Iris pigment epithelial cell (primary cell): Measurements from ENCODE around the gene S100A3.

ENCODE experiments used
- DNase-seq: peaks from one replicate; pipeline ENCODE4 v3.0.0-alpha.2; 2011; ENCODE audit warnings: low read depth

Gene S100A3

DNA sequence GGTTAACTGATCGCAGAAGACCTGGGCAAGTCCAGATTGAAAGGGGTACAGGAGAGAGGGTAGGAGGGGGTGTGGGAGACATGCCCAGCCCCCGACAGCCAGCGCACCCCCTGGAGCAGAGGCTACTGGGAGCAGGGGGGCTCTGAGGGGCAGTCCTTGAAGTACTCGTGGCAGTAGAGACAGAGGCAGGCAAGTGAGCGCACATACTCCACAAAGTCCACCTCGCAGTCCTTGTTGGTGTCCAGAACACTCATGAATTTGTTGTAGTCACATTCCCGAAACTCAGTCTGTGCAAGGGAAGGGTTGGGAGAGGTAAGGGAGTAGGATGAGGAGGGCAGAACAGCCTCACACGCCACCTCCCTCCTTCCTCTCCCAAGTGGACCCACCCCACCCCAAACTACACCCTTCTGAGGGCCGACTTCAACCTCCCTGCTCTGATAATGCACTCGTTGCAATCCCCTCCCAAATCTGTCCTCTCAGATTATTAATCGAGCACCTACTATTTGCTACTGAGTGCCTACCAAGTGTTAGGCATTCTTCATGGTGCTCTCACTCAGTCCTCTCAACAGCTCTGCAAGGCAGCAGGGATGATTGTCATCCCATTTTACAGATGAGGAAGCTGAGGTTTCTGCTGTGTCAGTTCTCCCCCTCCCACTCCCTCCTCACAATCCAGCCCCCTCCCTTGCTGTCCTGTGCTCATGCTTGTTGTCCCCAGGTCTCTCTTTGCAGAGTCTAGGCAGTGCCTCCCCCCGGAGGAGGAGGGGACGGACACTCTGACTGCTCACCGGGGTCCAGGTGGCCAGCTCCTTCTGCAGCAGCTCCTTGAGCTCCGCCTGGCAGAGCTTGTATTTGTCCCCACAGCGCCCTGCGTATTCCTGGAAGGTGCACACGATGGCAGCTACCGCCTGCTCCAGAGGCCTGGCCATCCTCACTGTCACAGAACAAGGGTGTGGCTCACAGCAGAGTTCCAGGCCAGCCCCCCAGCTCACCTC, 1.2 kb downstream of the S100A3 start:
- no peak for DNase-seq

GRCh38 chr1:153546796-153547559, 2.1 kb downstream of the S100A3 start:
- no peak for DNase-seq

DNA sequence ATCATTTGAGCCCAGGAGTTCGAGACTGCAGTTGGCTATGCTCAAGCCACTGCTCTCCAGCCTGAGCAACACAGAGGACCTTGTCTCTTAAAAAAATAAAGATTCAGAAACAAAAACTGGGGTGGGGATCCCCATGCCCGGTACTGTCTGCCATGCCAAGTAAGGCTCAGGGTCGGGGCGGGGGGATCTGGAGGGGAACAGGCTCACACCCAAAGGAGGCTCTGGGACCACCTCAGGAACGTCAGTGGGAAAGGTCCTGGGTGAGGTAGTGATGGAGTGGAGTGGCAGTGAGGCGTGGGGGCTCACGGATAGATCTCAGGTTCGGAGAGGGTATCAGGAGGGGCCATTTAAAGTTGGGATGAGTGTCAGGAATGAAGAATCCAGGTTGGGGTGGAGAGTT, 2.7 kb downstream of the S100A3 start:
- no peak for DNase-seq

DNA sequence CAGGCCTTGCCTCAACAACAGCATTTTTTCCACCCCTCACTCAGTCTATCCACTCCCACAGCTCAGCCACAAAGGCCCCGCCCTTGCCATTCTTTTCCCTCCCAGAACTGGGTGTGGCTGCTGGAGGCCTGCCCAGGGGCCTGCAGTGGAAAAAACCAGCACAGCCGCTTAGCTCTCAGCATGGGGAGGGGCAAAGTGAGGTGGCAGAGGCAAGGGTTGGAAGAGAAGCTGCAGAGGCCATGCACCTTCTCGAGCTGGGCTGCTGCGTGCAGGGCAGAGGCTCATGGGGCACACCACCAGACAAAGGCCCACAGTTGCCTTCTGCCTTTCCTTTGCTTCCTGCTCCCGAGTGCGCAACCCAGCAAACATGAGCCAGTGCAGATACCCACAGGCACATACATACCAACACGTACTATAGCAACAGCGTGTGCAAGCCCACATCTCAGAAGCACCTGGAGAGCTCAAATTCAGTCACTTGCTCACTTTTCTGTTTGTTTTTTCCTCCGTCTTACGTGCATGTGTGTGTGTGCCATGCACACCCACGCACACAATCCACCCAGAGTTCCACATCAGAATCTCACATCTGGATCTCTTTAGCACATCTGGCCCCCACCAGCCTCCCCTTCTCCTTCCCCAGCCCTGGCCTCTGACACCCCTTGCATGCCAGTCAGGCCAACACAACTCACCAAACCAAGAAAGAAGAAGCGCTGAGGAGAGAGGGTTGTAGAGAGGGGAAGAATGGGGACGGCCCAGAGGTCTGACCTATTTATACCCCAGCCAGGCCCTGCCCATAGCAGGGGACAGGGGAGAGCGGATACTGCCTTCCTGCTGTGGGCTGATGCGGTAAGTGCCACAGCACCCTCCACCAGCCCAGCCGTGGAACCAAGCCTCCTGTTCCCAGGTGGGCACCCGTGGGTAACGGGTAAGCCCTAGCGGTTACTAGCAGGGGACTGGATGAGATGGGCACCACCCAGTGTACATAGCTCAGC, 3.7 kb downstream of the S100A3 start, which contains the start of gene S100A4:
Gene S100A4, minus strand, starts transcription at position 740 of the 989 bp plus-strand sequence. CDS start 1,012 bp downstream, outside the sequence.
- peak; percentile 89 for DNase-seq

DNA sequence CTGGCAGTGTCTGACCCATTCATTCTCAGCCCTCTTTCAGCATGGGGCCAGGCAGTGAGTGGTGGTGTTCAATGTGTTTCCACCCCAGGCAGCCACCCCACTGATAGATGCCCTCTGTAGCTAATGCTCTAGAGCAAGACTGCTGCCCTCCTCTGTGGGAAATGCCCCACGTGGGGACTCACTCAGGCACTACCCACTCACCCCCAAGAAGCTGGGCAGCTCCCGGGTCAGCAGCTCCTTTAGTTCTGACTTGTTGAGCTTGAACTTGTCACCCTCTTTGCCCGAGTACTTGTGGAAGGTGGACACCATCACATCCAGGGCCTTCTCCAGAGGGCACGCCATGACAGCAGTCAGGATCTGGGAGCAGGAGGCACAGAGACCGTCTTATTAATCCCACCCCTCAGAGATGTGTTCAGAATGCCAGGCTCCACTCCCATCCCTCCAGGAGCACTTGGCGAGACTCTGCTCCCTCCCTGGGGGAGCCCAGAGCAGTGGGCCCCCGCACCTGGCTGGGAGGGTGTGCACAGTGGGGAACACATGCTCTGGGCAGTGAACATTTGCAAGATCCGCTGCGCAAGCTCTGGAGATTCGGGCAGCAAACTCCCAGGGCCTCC, 4.5 kb downstream of the S100A3 start:
- DNase-seq, result no peak

DNA sequence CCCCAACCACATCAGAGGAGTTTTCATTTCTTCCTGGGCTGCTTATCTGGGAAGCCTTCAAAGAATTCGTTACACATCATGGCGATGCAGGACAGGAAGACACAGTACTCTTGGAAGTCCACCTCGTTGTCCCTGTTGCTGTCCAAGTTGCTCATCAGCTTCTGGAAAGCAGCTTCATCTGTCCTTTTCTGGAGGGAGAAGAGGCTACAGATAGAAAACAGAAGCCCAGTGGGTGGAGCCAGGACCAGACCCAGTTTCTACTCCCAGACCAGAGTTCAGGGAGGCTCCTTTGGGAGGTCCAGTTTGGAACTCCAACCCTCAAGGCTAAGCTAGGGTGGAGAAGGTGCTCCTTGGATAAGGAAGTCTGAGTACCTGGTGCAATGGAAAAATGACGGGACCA, 5.3 kb downstream of the S100A3 start:
- no peak for DNase-seq

- DNase-seq, result no peak
These were observed 5.9 kb downstream of the S100A3 start for GRCh38 chr1:153542956-153543711.

DNA sequence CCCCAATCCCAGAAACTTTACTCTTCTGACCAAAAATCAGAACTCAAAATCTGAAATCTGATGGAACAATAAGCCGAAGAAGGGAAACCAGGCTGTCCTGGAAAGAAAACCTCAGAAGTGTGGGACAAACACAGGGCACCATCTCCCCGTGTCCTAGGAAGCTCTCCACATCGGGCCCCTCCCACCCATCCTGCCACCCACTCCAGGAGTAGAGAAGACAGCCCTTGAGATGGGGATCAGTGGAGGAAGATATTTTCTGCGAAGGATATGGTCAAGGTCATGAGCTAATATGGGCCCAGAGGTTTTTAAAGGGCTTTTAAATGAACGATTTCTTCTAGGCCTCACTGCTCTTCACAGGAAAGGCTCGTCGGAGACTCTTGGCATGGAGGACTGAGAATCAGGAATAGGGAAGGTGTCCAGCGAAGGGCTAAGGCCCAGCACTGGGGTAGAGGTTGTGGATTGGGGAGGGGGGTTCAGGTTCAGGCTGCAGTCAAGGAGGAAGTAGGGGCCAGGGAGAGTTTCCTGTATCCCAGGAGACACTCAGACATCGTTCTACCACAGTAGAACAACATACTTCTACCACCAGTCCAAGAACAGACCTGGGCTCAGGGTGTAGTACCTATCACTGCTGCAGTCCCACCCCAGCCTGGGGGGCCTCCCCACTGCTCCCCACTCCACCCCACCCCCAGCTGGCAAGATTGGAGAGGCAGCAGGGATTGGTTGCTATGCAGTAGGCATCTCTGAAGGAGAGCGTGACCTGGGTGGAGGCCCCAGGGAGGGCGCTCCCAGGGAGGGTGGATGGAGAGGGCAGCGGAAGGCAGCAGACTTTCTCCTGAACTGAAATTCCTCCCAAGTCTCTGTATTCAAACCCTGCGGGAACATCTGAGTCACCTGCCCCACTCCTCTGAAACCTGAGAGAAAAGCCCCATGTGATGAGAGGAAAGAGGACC, 7.1 kb downstream of the S100A3 start:
- DNase-seq, result no peak

- DNase-seq, result no peak
These were observed 8.4 kb downstream of the S100A3 start, which contains the start of gene S100A5 for GRCh38 chr1:153540394-153541361. TSS of gene S100A5 (minus strand) at chr1:153540934. CDS start at chr1:153540191, 743 bp downstream.

- no peak for DNase-seq
These were observed 9.5 kb downstream of the S100A3 start for GRCh38 chr1:153539395-153540093.

DNA sequence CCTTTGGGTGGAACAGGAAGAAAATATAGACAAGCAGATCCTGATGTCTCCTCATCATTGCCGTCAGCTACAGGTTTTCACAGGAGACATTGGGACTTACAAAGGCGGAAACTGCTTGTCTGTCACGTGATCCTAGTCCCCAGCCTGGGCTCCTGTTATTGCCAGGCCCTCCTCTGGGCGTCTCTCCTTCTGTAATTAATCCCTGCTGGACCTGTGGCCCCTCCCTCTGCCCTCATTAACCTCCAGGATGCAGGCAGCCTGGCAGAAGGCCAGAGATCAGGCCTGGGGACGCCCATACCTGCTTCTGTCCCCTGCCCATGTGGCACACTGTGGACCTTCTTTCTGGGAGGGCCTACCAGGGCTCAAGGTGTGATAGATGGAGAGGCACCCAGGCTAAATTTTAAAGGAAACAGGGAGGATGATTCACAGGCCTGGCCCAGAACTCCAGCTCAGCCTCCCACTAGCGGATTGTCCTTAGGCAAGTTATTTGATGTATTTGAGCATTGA, 10.7 kb downstream of the S100A3 start:
- no peak for DNase-seq

DNA sequence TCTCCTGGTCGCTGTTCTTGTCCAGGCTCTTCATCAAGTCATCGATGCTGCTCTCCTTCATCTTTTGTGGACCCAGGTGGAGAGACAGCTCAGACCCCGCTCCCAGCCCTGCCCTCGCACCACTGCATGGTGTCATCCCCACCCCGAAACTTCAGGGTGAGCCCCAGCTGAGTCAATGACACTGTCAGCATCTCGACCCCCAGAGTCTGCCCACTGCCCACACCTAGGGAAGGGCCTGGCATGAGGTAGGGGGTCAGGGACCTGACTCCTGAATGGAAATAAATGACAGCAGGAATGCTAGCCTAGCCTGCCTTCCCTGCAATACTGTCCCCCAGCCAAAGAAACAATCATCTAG, 11.7 kb downstream of the S100A3 start:
- DNase-seq, result no peak

- DNase-seq, result no peak
These were observed 12.2 kb downstream of the S100A3 start for GRCh38 chr1:153536671-153537375.

GRCh38 chr1:153536012-153536670, 12.9 kb downstream of the S100A3 start:
- DNase-seq, result peak; percentile 83

DNA sequence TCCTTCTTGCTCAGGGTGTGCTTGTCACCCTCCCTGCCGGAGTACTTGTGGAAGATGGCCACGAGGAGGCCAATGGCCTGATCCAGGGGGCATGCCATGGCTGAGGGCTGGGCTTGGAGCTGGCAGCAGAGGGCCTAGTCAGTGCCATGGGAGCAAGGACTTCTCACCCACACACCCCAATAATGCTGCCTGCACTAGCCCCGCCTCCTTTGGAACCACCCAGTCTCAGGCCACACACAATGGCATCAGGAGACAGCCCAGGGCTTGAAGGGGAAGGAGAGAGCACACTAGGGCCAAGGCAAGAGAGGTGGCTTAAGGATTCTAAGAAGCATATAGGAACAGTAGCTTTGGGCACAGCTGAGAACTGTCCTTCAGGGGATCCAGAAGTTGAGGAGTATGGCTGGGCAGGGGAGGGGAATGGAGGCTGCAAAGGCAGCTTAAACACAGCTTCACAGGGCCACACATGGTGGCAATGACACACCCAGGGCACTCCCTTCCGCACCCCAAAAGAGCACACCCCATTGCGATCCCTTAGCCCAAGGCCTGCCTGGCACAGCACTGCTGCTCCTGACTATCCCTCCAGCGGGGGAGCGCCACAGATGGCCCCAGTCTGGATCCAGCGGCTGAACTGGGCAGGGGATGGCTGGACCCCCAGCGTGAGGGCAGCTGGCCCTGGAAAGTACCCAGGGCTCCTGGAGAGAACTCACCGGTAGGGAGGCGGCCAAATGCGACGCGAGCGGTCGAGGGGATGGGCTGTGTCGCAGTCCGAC, 13.6 kb downstream of the S100A3 start, which contains the start of gene S100A6:
Gene S100A6, minus strand, starts transcription at position 750 of the 770 bp plus-strand sequence. Its CDS starts 652 bp downstream, at position 98.
- DNase-seq, result peak; percentile 28
